HEK293 (cell line): ENCODE measurements around the gene MTERF4.

ENCODE experiments used
- CTCF ChIA-PET: fragments of 350-600 bp; formaldehyde crosslinking; extraction: SDS; loops from one replicate; lab custom pipeline; 2021; ENCODE audit warnings: antibody characterized with exemption; lab: Yijun Ruan, JAX
- POLR2A ChIA-PET: fragments of 300-600 bp; formaldehyde crosslinking; extraction: SDS; loops from one replicate; lab custom pipeline; 2020; ENCODE audit warnings: antibody characterized with exemption, inconsistent platforms; lab: Yijun Ruan, JAX
- H3K27ac ChIP-seq: fragments of 200-500 bp; sonication (Bioruptor generic); 2 replicates; pipeline ENCODE4 v1.5.1; 2014; ENCODE audit warnings: low read depth, low read length, control low read depth, inconsistent platforms; ENCODE audit errors: extremely low read depth
- H3K36me3 ChIP-seq, 2 experiments: fragments of 200-500 bp in 1 of 2; sonication (Bioruptor generic) in 1 of 2; 1 replicate in 1 of 2; 2 replicates in 1 of 2; pipeline ENCODE4 v1.5.1; 2014 to 2017; ENCODE audit warnings: inconsistent platforms in 2 of 2, low read length in 2 of 2; ENCODE audit not compliant: control insufficient read depth in 2 of 2, insufficient read depth in 1 of 2
- H3K4me1 ChIP-seq: fragments of 200-500 bp; sonication (Bioruptor generic); 2 replicates; pipeline ENCODE4 v1.5.1; 2014; ENCODE audit warnings: mild to moderate bottlenecking, low read length, inconsistent platforms; ENCODE audit not compliant: control insufficient read depth, insufficient read depth
- H3K4me3 ChIP-seq: 2 replicates; pipeline ENCODE4 v1.5.1; 2011; ENCODE audit warnings: low read depth, mild to moderate bottlenecking, control low read depth, low read length, moderate library complexity
- H3K9me3 ChIP-seq: fragments of 200-500 bp; sonication (Bioruptor generic); 2 replicates; pipeline ENCODE4 v1.5.1; 2014; ENCODE audit warnings: low read depth, low read length, inconsistent platforms; ENCODE audit not compliant: control insufficient read depth, insufficient read depth
- BCL11B ChIP-seq: fragments of 450-650 bp; formaldehyde crosslinking; IDR thresholded peaks from 2 replicates; pipeline ENCODE4 v1.5.1; 2016; ENCODE audit warnings: low read depth, missing biosample characterization, missing genetic modification characterization
- INSM2 ChIP-seq: fragments of 450-650 bp; formaldehyde crosslinking; IDR thresholded peaks from 2 replicates; pipeline ENCODE4 v1.5.1; 2016; ENCODE audit warnings: missing biosample characterization, missing genetic modification characterization
- REST ChIP-seq: fragments of 450-650 bp; formaldehyde crosslinking; IDR thresholded peaks from 2 replicates; pipeline ENCODE4 v1.5.1; 2016; ENCODE audit warnings: missing biosample characterization, missing genetic modification characterization
- SETDB1 ChIP-seq: IDR thresholded peaks from one replicate; pipeline ENCODE4 v1.6.1; 2017; ENCODE audit warnings: mild to moderate bottlenecking, low read length, moderate library complexity, mixed read lengths; ENCODE audit not compliant: insufficient read length
- ZBTB11 ChIP-seq: fragments of 450-650 bp; formaldehyde crosslinking; conservative IDR thresholded peaks from 2 replicates; pipeline ENCODE4 v1.5.1; 2016; ENCODE audit warnings: low read depth, missing biosample characterization, missing genetic modification characterization
- ZNF10 ChIP-seq: fragments of 450-650 bp; formaldehyde crosslinking; IDR thresholded peaks from 2 replicates; pipeline ENCODE4 v1.5.1; 2017; ENCODE audit warnings: missing biosample characterization, missing genetic modification characterization
- ZNF174 ChIP-seq: fragments of 450-650 bp; formaldehyde crosslinking; IDR thresholded peaks from 2 replicates; pipeline ENCODE4 v1.5.0; 2017; ENCODE audit warnings: missing biosample characterization, mild to moderate bottlenecking, missing genetic modification characterization
- ZNF311 ChIP-seq: fragments of 450-650 bp; formaldehyde crosslinking; IDR thresholded peaks from 2 replicates; pipeline ENCODE4 v1.5.1; 2017; ENCODE audit warnings: missing biosample characterization, missing genetic modification characterization, borderline replicate concordance
- ZNF394 ChIP-seq: fragments of 450-650 bp; formaldehyde crosslinking; IDR thresholded peaks from 2 replicates; pipeline ENCODE4 v1.5.1; 2016; ENCODE audit warnings: missing biosample characterization, missing genetic modification characterization, mild to moderate bottlenecking, moderate library complexity, borderline replicate concordance
- ZNF473 ChIP-seq: fragments of 450-650 bp; formaldehyde crosslinking; IDR thresholded peaks from 2 replicates; pipeline ENCODE4 v1.5.1; 2017; ENCODE audit warnings: missing biosample characterization, missing genetic modification characterization
- ZNF621 ChIP-seq: fragments of 450-650 bp; formaldehyde crosslinking; IDR thresholded peaks from 2 replicates; pipeline ENCODE4 v1.5.1; 2017; ENCODE audit warnings: missing biosample characterization, missing genetic modification characterization
- ZNF664 ChIP-seq: fragments of 450-650 bp; formaldehyde crosslinking; IDR thresholded peaks from 2 replicates; pipeline ENCODE4 v1.5.1; 2016; ENCODE audit warnings: missing biosample characterization, missing genetic modification characterization
- ZXDB ChIP-seq: fragments of 450-650 bp; formaldehyde crosslinking; IDR thresholded peaks from 2 replicates; pipeline ENCODE4 v1.5.1; 2016; ENCODE audit warnings: missing biosample characterization, missing genetic modification characterization

MTERF4 gene

GRCh38 chr2:241067501-241068135, 34.5 kb downstream of the MTERF4 start:
- Histone ChIP-seq H3K27ac (no peak overlapping the region), H3K4me3 (no peak overlapping the region), H3K36me3 (no peaks in the 10 kb centered on the region), H3K4me1 (no peaks in the 10 kb centered on the region), H3K9me3 (no peaks in the 10 kb centered on the region)
- POLR2A ChIA-PET, result no interaction called here
- TF ChIP-seq ZNF311 (no peak), ZNF10 (tag by site-specific recombination) (0 out of 2 replicates have a peak, but pooled peaks have one; percentile 27), ZNF621 (tag by site-specific recombination) (no peak), ZNF664 (tag by site-specific recombination) (no peak), ZNF473 (tag by site-specific recombination) (no peak), ZBTB11 (tag by site-specific recombination) (no peak)
- CTCF ChIA-PET, result interaction anchor here (1.2 to 1.7 kb wide), 3 partner anchors 11 to 216 kb away, joined by 3 to 4 read pairs (median 3); no protein-coding TSS in a partner anchor

- CTCF ChIA-PET, result interaction anchor here (0.8 to 1.7 kb wide), 2 partner anchors 12 to 27 kb away, joined by 3 to 4 read pairs; no protein-coding TSS in a partner anchor
- POLR2A ChIA-PET, result no interaction called here
- no peaks in the 10 kb centered on the region for H3K4me1 ChIP-seq
- no peak overlapping the region for H3K4me3 ChIP-seq
- H3K9me3 ChIP-seq, result no peaks in the 10 kb centered on the region
- no peaks in the 10 kb centered on the region for H3K36me3 ChIP-seq
- TF ChIP-seq REST (tag by site-specific recombination) (peak; percentile 89), ZXDB (tag by site-specific recombination) (no peak)
- no peak overlapping the region for H3K27ac ChIP-seq
Measured at GRCh38 chr2:241066893-241067341, 35.2 kb downstream of the MTERF4 start.

- no peaks in the 10 kb centered on the region for H3K36me3 ChIP-seq
- ChIA-PET POLR2A (interaction anchor here (0.6 kb wide), 1 partner anchor 22 kb away, joined by 3 read pairs; no protein-coding TSS in a partner anchor), CTCF (interaction anchor here (0.8 to 1.7 kb wide), 2 partner anchors 12 to 27 kb away, joined by 3 to 4 read pairs; no protein-coding TSS in a partner anchor)
- H3K27ac ChIP-seq, result no peak overlapping the region
- TF ChIP-seq INSM2 (tag by site-specific recombination) (no peak), ZNF394 (tag by site-specific recombination) (no peak), BCL11B (tag by site-specific recombination) (no peak), ZNF174 (tag by site-specific recombination) (no peak), SETDB1 (no peak)
- no peaks in the 10 kb centered on the region for H3K9me3 ChIP-seq
- no peaks in the 10 kb centered on the region for H3K4me1 ChIP-seq
- no peak overlapping the region for H3K4me3 ChIP-seq
Measured at GRCh38 chr2:241066171-241066892, 35.8 kb downstream of the MTERF4 start.
